K562 (cell line): ENCODE results near the gene PPDPF. TPM values are rescaled to one million over a fixed set of nuclear protein-coding genes. Genes with fewer than 3 reads are reported as not detected.

ENCODE experiments used
- ATAC-seq: fragments of 200-7000 bp; cut with Tn5 transposase; 3 replicates; pipeline ENCODE4 v1.9.1; 2020; ENCODE audit warnings: moderate library complexity
- BruUV-seq: library from RNA; stranded (reverse); fragments of 400-500 nt; replicated peaks from 2 replicates; lab custom pipeline; 2021; lab: Mats Ljungman, UMichigan
- CTCF ChIA-PET: fragments of 300-600 bp; formaldehyde crosslinking; extraction: SDS; loops from one replicate; lab custom pipeline; 2021; ENCODE audit warnings: low intra/inter-chr PET ratio; lab: Yijun Ruan, JAX
- POLR2A ChIA-PET: fragments of 300-600, 350-650 bp; sonication (Branson Sonifier 250); formaldehyde crosslinking; extraction: SDS; loops from one replicate; lab custom pipeline; 2021; ENCODE audit warnings: antibody characterized with exemption, inconsistent platforms; lab: Yijun Ruan, JAX
- DNase-seq, 4 experiments: peaks; one replicate each; pipeline versions ENCODE4 v3.0.0 to v3.0.0-alpha.2; 2011 to 2018; ENCODE audit warnings: low spot score in 3 of 4, mixed read lengths in 3 of 4; ENCODE audit errors: extremely low read depth in 1 of 4
- FAIRE-seq: peaks from 2 replicates; lab custom pipeline; 2011; peaks lifted over from hg19 to GRCh38; lab: Jason Lieb, UNC
- H2AFZ ChIP-seq: 2 replicates; pipeline ENCODE4 v1.6.0; 2011; ENCODE audit warnings: low read depth, low read length, control low read depth, inconsistent platforms
- H3K27ac ChIP-seq: fragments of 200-600 bp; 3 replicates; pipeline ENCODE4 v1.8.0; 2011; ENCODE audit warnings: low read depth, mild to moderate bottlenecking, control low read depth, inconsistent platforms, low read length, moderate library complexity, mixed read lengths; ENCODE audit errors: extremely low read depth
- H3K27me3 ChIP-seq, 2 experiments: fragments of 300-600 bp in 1 of 2; 2 replicates in 1 of 2; 3 replicates in 1 of 2; pipeline versions ENCODE4 v1.6.0 to v1.8.0; 2011; ENCODE audit warnings: inconsistent platforms in 2 of 2, low read length in 2 of 2, mild to moderate bottlenecking in 1 of 2, mixed read lengths in 1 of 2, moderate library complexity in 1 of 2; ENCODE audit not compliant: control insufficient read depth in 2 of 2, insufficient read depth in 2 of 2
- H3K36me3 ChIP-seq: fragments of 300-600 bp; 3 replicates; pipeline ENCODE4 v1.8.0; 2011; ENCODE audit warnings: mild to moderate bottlenecking, low read length, inconsistent platforms; ENCODE audit not compliant: control insufficient read depth, insufficient read depth
- H3K4me1 ChIP-seq, 2 experiments: fragments of 200-600 bp in 1 of 2; replicated peaks in 1 of 2; 2 replicates in 1 of 2; 3 replicates in 1 of 2; pipeline versions ENCODE4 v1.5.1 to v1.8.0; 2011; ENCODE audit warnings: inconsistent platforms in 2 of 2, low read length in 2 of 2, mild to moderate bottlenecking in 1 of 2, mixed read lengths in 1 of 2, moderate library complexity in 1 of 2; ENCODE audit not compliant: control insufficient read depth in 2 of 2, insufficient read depth in 2 of 2
- H3K4me2 ChIP-seq: 2 replicates; pipeline ENCODE4 v1.6.1; 2011; ENCODE audit warnings: low read length, control low read depth, inconsistent platforms, mixed read lengths; ENCODE audit not compliant: insufficient read depth
- H3K4me3 ChIP-seq: fragments of 200-600 bp; sonication (generic), shearing (Covaris generic); 2 replicates; pipeline ENCODE4 v1.5.1; 2016; ENCODE audit warnings: control low read depth, inconsistent platforms
- H3K79me2 ChIP-seq: fragments of 200-600 bp; 3 replicates; pipeline ENCODE4 v1.8.0; 2011; ENCODE audit warnings: low read length, inconsistent platforms; ENCODE audit not compliant: control insufficient read depth, insufficient read depth
- H3K9ac ChIP-seq, 2 experiments: 2 replicates each; pipeline versions ENCODE4 v1.6.0 to v1.6.1; 2011; ENCODE audit warnings: low read depth in 2 of 2, low read length in 2 of 2, control low read depth in 1 of 2, inconsistent platforms in 1 of 2, mild to moderate bottlenecking in 1 of 2, mixed read lengths in 1 of 2; ENCODE audit not compliant: insufficient read depth in 1 of 2
- H3K9me1 ChIP-seq: one replicate; pipeline ENCODE4 v1.6.0; 2011; ENCODE audit warnings: inconsistent platforms, mild to moderate bottlenecking, low read length, moderate library complexity; ENCODE audit not compliant: control insufficient read depth, insufficient read depth
- H3K9me3 ChIP-seq: replicated peaks from 2 replicates; pipeline ENCODE4 v1.5.1; 2011; ENCODE audit warnings: low read depth, low read length, inconsistent platforms; ENCODE audit not compliant: control insufficient read depth, insufficient read depth
- H4K20me1 ChIP-seq: replicated peaks from 2 replicates; pipeline ENCODE4 v1.6.1; 2011; ENCODE audit warnings: low read length, inconsistent platforms, mixed read lengths; ENCODE audit not compliant: control insufficient read depth, insufficient read depth
- BCOR ChIP-seq: fragments of 450-650 bp; IDR thresholded peaks from 2 replicates; pipeline ENCODE4 v1.6.1; 2016
- CTBP1 ChIP-seq: fragments of 450-650 bp; IDR thresholded peaks from 2 replicates; pipeline ENCODE4 v1.6.1; 2016; ENCODE audit warnings: borderline replicate concordance
- DPF2 ChIP-seq: fragments of 450-650 bp; IDR thresholded peaks from 2 replicates; pipeline ENCODE4 v1.6.1; 2016
- ESRRA ChIP-seq: fragments of 450-650 bp; IDR thresholded peaks from 2 replicates; pipeline ENCODE4 v1.6.1; 2014; ENCODE audit warnings: low read depth, mild to moderate bottlenecking, moderate library complexity, borderline replicate concordance
- HDAC1 ChIP-seq, 2 experiments: fragments of 450-650 bp; IDR thresholded peaks; 2 replicates each; pipeline ENCODE4 v1.6.1; 2016 to 2017; ENCODE audit warnings: inconsistent platforms in 1 of 2, mild to moderate bottlenecking in 1 of 2, moderate library complexity in 1 of 2
- MXI1 ChIP-seq: IDR thresholded peaks from 2 replicates; pipeline ENCODE4 v1.6.1; 2011; ENCODE audit warnings: low read depth, mild to moderate bottlenecking, improper control_type of control experiment, low read length
- NFRKB ChIP-seq: fragments of 450-650 bp; IDR thresholded peaks from 2 replicates; pipeline ENCODE4 v1.6.1; 2016; ENCODE audit warnings: low read depth
- ZBTB33 ChIP-seq: sonication (generic); formaldehyde crosslinking; IDR thresholded peaks from 2 replicates; pipeline ENCODE4 v1.8.1; 2023; ENCODE audit warnings: mild to moderate bottlenecking, missing genetic modification reagents
- ZBTB5 ChIP-seq: fragments of 450-650 bp; IDR thresholded peaks from 2 replicates; pipeline ENCODE4 v1.6.1; 2017; ENCODE audit warnings: antibody characterized with exemption
- ZFX ChIP-seq: sonication (generic); formaldehyde crosslinking; IDR thresholded peaks from 2 replicates; pipeline ENCODE4 v1.8.0; 2022; ENCODE audit warnings: mild to moderate bottlenecking, missing genetic modification reagents, moderate library complexity
- ZNF140 ChIP-seq: fragments of 250-450 bp; sonication (Bioruptor Pico); IDR thresholded peaks from 2 replicates; pipeline ENCODE4 v1.8.0; 2021; ENCODE audit warnings: moderate library complexity, mild to moderate bottlenecking, inconsistent platforms
- ZNF431 ChIP-seq: sonication (generic); formaldehyde crosslinking; IDR thresholded peaks from 2 replicates; pipeline ENCODE4 v1.8.0; 2022; ENCODE audit warnings: mild to moderate bottlenecking, missing genetic modification reagents
- ZNF512 ChIP-seq: IDR thresholded peaks from 2 replicates; pipeline ENCODE4 v1.6.1; 2016; ENCODE audit warnings: missing genetic modification characterization, missing compliant biosample characterization
- WGBS: fragments of 100-300 bp; shearing (Covaris generic); methylation state at CpG from one replicate; pipeline ENCODE4 v1.1.6; 2016; ENCODE audit warnings: low coverage, mixed read lengths; ENCODE audit not compliant: insufficient coverage; ENCODE audit errors: missing lambda C conversion rate; 5-methylcytosine and 5-hydroxymethylcytosine counted together
- in situ Hi-C: fragments of 300-500 bp; cut with MboI; formaldehyde crosslinking; loops from 4 replicates; pipeline ENCODE4 v1.15.0; 2018; ENCODE audit warnings: inconsistent platforms, mixed read lengths
- intact Hi-C: fragments of 100-400 bp; cut with micrococcal nuclease; formaldehyde crosslinking; loops from 2 replicates; pipeline ENCODE4 v1.14.2; 2022
- polyA plus RNA-seq, 8 experiments: library from polyadenylated mRNA; depleted of rRNA in 4 of 8; stranded (reverse) in 5 of 8; unstranded in 3 of 8; fragments of >200 nt; fragmentation: Nextera tagmentation in 2 of 8; fragmentation: Illumina TruSeq in 1 of 8; extraction: Ambion mirVana in 2 of 8; extraction: Trizol in 1 of 8; gene quantifications; 2 replicates each; pipeline versions ENCODE4 v1.2.1 to v1.2.3, GENCODE V29; 2011 to 2014; ENCODE audit warnings: inconsistent platforms in 1 of 8, missing spikeins in 1 of 8
- total RNA-seq, 7 experiments: library from RNA; depleted of rRNA in 6 of 7; stranded (reverse); fragments of >200 nt in 6 of 7; fragmentation: Illumina TruSeq in 2 of 7; extraction: Trizol in 2 of 7; gene quantifications; 2 replicates each; pipeline versions ENCODE4 v1.2.1 to v1.2.3, GENCODE V29; 2011 to 2021; ENCODE audit warnings: low replicate concordance in 1 of 7

PPDPF gene
- total and polyA plus RNA-seq, 9 of the 15 experiments (the other 6 are each of a cell fraction or from before 2014, with no cell fraction given) = 0.77 to 233 (median 10.5) TPM

- TF ChIP-seq ZBTB5 (no peak), DPF2 (0 out of 2 replicates have a peak, but pooled peaks have one; percentile 27), MXI1 (no peak), HDAC1 (IDR thresholded peaks at IDR 0.05) (0 out of 4 replicates have a peak, but pooled peaks of 1 of the 2 experiments have one; percentile 21), NFRKB (peak; percentile 71; the same call in 1 of the 2 replicates), BCOR (peak; percentile 54; the same call in 1 of the 2 replicates)
These were observed 23.2 kb downstream of the PPDPF start (continued) for GRCh38 chr20:63543733-63544132.

GRCh38 chr20:63544241-63544957, 23.8 kb downstream of the PPDPF start:
- Histone ChIP-seq H3K4me2 (no peak overlapping the region), H3K4me3 (no peak overlapping the region), H3K9ac (peak overlapping the region in 1 of 2 experiments; percentile 58; a peak in 2 of 4 replicates), H3K4me1 (peaks cover 0 to 88% of the 10 kb centered on the region in 2 experiments; a peak in 3 of 5 replicates), H3K9me3 (no peaks in the 10 kb centered on the region), H3K9me1 (no peaks in the 10 kb centered on the region), H3K79me2 (no peaks in the 10 kb centered on the region), H2AFZ (no peak overlapping the region), H3K27me3 (peaks cover 0 to 47% of the 10 kb centered on the region in 2 experiments; a peak in 4 of 5 replicates), H3K27ac (no peak overlapping the region), H3K36me3 (no peaks in the 10 kb centered on the region), H4K20me1 (peaks cover 3% of the 10 kb centered on the region)
- intact Hi-C loops (no loop called here), in situ Hi-C loops (no loop called here)
- FAIRE-seq = no peak
- TF ChIP-seq CTBP1 (peak; percentile 39; the same call in 1 of the 2 replicates), ZNF512 (tag) (no peak), ZNF431 (no peak), ZNF140 (no peak), ZFX (CRISPR knock-in tag) (0 out of 2 replicates have a peak, but pooled peaks have one; percentile 26), ESRRA (0 out of 2 replicates have a peak, but pooled peaks have one; percentile 29), ZBTB33 (CRISPR knock-in tag) (peak; percentile 64; the same call in 1 of the 2 replicates)
- DNase-seq = peak in 1 of 4 experiments; percentile 23
- ChIA-PET POLR2A (interaction anchor here (1.3 to 1.4 kb wide), 2 partner anchors 24 to 33 kb away, joined by 3 to 5 read pairs; partner anchors contain the start of gene PPDPF), CTCF (no interaction called here)
- no TSS peak for BruUV-seq
- WGBS = 11% methylated on average over 23 of the region's 27 CpGs
- peak; percentile 60 for ATAC-seq
